SU-DHL-6 (cell line): Measurements from ENCODE around the gene LTBP2.

ENCODE experiments used
- EZH2phosphoT487 ChIP-seq: fragments of 200-600 bp; sonication (generic), shearing (Covaris generic); conservative IDR thresholded peaks from 2 replicates; pipeline ENCODE4 v1.6.1; 2018; ENCODE audit warnings: mild to moderate bottlenecking, antibody characterized with exemption, low read length, moderate library complexity, mixed read lengths
- TF ChIP-seq, protein P1 (sequence below): fragments of 200-600 bp; sonication (generic); IDR thresholded peaks from one replicate; pipeline ENCODE4 v1.5.1; 2017; ENCODE audit warnings: antibody characterized with exemption, mild to moderate bottlenecking, low read length, moderate library complexity; ENCODE audit not compliant: insufficient read depth, poor library complexity, severe bottlenecking

DNA sequence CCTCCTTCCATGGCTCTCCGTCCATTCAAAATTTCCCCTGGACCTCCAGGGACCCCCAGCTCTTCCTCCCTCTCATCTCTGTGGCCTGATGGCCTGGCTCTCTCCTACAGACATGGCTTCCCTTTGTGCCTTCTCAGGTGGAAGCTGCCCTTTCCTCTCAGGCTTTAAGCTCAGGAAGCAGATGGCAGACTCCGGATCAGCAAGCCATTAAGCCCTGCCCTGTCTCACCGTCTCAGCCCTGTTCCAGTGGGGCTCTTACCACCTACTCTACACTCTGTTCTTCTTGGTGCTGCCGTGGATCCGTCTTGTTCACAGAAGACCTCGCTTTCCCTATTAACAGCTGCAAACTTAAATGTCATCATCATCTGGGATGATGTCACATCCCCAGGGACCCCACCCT lies 152.1 kb downstream of the LTBP2 start:
- TF ChIP-seq, protein P1, sequence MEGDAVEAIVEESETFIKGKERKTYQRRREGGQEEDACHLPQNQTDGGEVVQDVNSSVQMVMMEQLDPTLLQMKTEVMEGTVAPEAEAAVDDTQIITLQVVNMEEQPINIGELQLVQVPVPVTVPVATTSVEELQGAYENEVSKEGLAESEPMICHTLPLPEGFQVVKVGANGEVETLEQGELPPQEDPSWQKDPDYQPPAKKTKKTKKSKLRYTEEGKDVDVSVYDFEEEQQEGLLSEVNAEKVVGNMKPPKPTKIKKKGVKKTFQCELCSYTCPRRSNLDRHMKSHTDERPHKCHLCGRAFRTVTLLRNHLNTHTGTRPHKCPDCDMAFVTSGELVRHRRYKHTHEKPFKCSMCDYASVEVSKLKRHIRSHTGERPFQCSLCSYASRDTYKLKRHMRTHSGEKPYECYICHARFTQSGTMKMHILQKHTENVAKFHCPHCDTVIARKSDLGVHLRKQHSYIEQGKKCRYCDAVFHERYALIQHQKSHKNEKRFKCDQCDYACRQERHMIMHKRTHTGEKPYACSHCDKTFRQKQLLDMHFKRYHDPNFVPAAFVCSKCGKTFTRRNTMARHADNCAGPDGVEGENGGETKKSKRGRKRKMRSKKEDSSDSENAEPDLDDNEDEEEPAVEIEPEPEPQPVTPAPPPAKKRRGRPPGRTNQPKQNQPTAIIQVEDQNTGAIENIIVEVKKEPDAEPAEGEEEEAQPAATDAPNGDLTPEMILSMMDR, result no peak
- TF ChIP-seq EZH2phosphoT487, result no peak
